ENCODE results near the gene GIN1.
"Not testable (repeated sequence)": the region's sequence is repeated elsewhere in the genome, so short reads cannot be mapped to it uniquely, and the experiment has no call there.

DNA sequence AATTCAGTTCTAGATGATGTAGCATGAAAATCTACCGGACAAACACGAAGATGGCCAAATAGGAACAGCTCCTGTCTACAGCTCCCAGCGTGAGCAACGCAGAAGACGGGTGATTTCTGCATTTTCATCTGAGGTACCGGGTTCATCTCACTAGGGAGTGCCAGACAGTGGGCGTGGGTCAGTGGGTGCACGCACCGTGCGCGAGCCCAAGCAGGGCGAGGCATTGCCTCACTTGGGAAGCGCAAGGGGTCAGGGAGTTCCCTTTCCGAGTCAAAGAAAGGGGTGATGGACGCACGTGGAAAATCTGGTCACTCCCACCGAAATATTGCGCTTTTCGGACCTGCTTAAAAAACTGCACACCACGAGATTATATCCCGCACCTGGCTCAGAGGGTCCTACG lies 73.2 kb downstream of the GIN1 start:
- TF ChIP-seq, protein P1, sequence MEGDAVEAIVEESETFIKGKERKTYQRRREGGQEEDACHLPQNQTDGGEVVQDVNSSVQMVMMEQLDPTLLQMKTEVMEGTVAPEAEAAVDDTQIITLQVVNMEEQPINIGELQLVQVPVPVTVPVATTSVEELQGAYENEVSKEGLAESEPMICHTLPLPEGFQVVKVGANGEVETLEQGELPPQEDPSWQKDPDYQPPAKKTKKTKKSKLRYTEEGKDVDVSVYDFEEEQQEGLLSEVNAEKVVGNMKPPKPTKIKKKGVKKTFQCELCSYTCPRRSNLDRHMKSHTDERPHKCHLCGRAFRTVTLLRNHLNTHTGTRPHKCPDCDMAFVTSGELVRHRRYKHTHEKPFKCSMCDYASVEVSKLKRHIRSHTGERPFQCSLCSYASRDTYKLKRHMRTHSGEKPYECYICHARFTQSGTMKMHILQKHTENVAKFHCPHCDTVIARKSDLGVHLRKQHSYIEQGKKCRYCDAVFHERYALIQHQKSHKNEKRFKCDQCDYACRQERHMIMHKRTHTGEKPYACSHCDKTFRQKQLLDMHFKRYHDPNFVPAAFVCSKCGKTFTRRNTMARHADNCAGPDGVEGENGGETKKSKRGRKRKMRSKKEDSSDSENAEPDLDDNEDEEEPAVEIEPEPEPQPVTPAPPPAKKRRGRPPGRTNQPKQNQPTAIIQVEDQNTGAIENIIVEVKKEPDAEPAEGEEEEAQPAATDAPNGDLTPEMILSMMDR (IDR thresholded peaks at IDR 0.05): not testable (repeated sequence)
- not testable (repeated sequence) for TF ChIP-seq POLR2A, POLR2AphosphoS5 (IDR thresholded peaks at IDR 0.05)
